ENCODE data around the gene HBM. TPM values are rescaled to one million over a fixed set of nuclear protein-coding genes. Genes with fewer than 3 reads are reported as not detected.
"Not testable (repeated sequence)": the region's sequence is repeated elsewhere in the genome, so short reads cannot be mapped to it uniquely, and the experiment has no call there.

The HBM gene
- total RNA-seq, 1 donor from 2014 or later = not detected

GRCh38 chr16:119835-120491 is 45.8 kb upstream of the HBM start:
- no peaks in the 10 kb centered on the region for H3K27me3 ChIP-seq (ENCODE audit: control insufficient read depth, insufficient read depth, low read length)
- peaks cover 7% of the 10 kb centered on the region for H3K36me3 ChIP-seq (ENCODE audit: control insufficient read depth, insufficient read depth, low read length)
- no peak for FAIRE-seq
- TF ChIP-seq CTCF (IDR thresholded peaks at IDR 0.05; ENCODE audit: insufficient read depth, low read length, severe bottlenecking) = no peak
- DNase-seq (ENCODE audit: low read depth) = no peak
- H3K4me3 ChIP-seq (ENCODE audit: low read depth, low read length) = no peak overlapping the region

GRCh38 chr16:120756-121155 is 45.0 kb upstream of the HBM start:
- Histone ChIP-seq H3K36me3 (ENCODE audit: control insufficient read depth, insufficient read depth, low read length) (peaks cover 5% of the 10 kb centered on the region), H3K27me3 (ENCODE audit: control insufficient read depth, insufficient read depth, low read length) (no peaks in the 10 kb centered on the region), H3K4me3 (ENCODE audit: low read depth, low read length) (no peak overlapping the region)
- DNase-seq (ENCODE audit: low read depth) (no peak), FAIRE-seq (no peak)
- TF ChIP-seq CTCF (IDR thresholded peaks at IDR 0.05; ENCODE audit: insufficient read depth, low read length, severe bottlenecking) = no peak

GRCh38 chr16:122361-122760 is 43.4 kb upstream of the HBM start:
- no peak overlapping the region for H3K4me3 ChIP-seq (ENCODE audit: low read depth, low read length)
- no peak for TF ChIP-seq CTCF (IDR thresholded peaks at IDR 0.05; ENCODE audit: insufficient read depth, low read length, severe bottlenecking)
- DNase-seq (ENCODE audit: low read depth) (no peak), FAIRE-seq (no peak)
- H3K36me3 ChIP-seq (ENCODE audit: control insufficient read depth, insufficient read depth, low read length) = peaks cover 3% of the 10 kb centered on the region
- H3K27me3 ChIP-seq (ENCODE audit: control insufficient read depth, insufficient read depth, low read length) = no peaks in the 10 kb centered on the region

GRCh38 chr16:123558-124350 is 42.0 kb upstream of the HBM start:
- not testable (repeated sequence) for FAIRE-seq; H3K4me3 ChIP-seq (ENCODE audit: low read depth, low read length); H3K27me3 ChIP-seq (ENCODE audit: control insufficient read depth, insufficient read depth, low read length); DNase-seq (ENCODE audit: low read depth); H3K36me3 ChIP-seq (ENCODE audit: control insufficient read depth, insufficient read depth, low read length)

- Histone ChIP-seq H3K4me3 (ENCODE audit: low read depth, low read length) (no peak overlapping the region), H3K36me3 (ENCODE audit: control insufficient read depth, insufficient read depth, low read length) (peaks cover 5% of the 10 kb centered on the region), H3K27me3 (ENCODE audit: control insufficient read depth, insufficient read depth, low read length) (no peaks in the 10 kb centered on the region)
- DNase-seq (ENCODE audit: low read depth) (no peak), FAIRE-seq (no peak)
- no peak for TF ChIP-seq CTCF (IDR thresholded peaks at IDR 0.05; ENCODE audit: insufficient read depth, low read length, severe bottlenecking)
Observed at GRCh38 chr16:125011-125410, 40.8 kb upstream of the HBM start.

- H3K27me3 ChIP-seq (ENCODE audit: control insufficient read depth, insufficient read depth, low read length) = no peaks in the 10 kb centered on the region
- FAIRE-seq = no peak
Observed at GRCh38 chr16:129075-129474, 36.7 kb upstream of the HBM start.

More at GRCh38 chr16:129075-129474, 36.7 kb upstream of the HBM start:
- TF ChIP-seq CTCF (IDR thresholded peaks at IDR 0.05; ENCODE audit: insufficient read depth, low read length, severe bottlenecking) = no peak
- Histone ChIP-seq H3K36me3 (ENCODE audit: control insufficient read depth, insufficient read depth, low read length) (peaks cover 3% of the 10 kb centered on the region), H3K4me3 (ENCODE audit: low read depth, low read length) (no peak overlapping the region)
- DNase-seq (ENCODE audit: low read depth) = no peak

Measured in bronchial epithelial cell (primary cell).